GM12864 (cell line): ENCODE measurements around the gene NLGN1.

ENCODE experiments used
- DNase-seq: peaks from one replicate; pipeline ENCODE4 v3.0.0-alpha.2; 2011; ENCODE audit warnings: low read depth
- H3K4me3 ChIP-seq: 2 replicates; pipeline ENCODE4 v1.5.1; 2011; ENCODE audit warnings: mild to moderate bottlenecking, low read depth, low read length, control low read depth
- TF ChIP-seq, protein P1 (sequence below): IDR thresholded peaks from 2 replicates; pipeline ENCODE4 v1.5.1; 2011; ENCODE audit warnings: low read depth, mild to moderate bottlenecking, moderate library complexity, low read length, control low read depth, inconsistent platforms; ENCODE audit errors: missing control alignments

NLGN1 gene

DNA sequence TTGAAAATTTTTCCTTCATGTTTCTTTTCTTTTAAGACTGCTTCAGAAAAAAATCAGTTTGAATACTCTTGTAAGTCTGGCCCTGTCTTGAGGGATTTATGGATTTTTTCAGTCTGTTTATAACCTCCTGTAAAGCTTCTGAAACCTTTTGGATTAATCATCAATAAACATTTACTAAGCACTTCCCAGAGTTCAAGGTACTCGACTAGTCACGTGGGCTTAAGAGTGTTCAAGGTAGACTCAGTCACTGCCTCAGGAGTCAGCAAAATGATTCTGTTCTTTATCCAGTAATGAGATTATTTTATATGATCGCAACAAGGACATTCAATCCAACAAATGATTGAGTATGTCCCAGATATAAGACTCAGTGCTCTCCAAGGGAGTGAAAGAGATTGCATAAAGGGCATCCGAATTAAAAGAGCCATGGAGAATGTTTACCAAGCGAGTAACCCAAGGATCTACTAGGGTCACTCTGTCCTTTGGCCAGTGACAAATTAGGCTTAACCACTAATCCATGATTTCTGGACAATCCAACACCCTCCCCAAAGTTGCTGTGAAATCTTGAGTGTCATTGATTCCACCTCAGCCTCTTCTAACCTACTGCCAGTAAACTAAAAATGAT is 735.0 kb downstream of the NLGN1 start:
- no peak for DNase-seq
- TF ChIP-seq, protein P1, sequence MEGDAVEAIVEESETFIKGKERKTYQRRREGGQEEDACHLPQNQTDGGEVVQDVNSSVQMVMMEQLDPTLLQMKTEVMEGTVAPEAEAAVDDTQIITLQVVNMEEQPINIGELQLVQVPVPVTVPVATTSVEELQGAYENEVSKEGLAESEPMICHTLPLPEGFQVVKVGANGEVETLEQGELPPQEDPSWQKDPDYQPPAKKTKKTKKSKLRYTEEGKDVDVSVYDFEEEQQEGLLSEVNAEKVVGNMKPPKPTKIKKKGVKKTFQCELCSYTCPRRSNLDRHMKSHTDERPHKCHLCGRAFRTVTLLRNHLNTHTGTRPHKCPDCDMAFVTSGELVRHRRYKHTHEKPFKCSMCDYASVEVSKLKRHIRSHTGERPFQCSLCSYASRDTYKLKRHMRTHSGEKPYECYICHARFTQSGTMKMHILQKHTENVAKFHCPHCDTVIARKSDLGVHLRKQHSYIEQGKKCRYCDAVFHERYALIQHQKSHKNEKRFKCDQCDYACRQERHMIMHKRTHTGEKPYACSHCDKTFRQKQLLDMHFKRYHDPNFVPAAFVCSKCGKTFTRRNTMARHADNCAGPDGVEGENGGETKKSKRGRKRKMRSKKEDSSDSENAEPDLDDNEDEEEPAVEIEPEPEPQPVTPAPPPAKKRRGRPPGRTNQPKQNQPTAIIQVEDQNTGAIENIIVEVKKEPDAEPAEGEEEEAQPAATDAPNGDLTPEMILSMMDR = no peak
- H3K4me3 ChIP-seq = no peak overlapping the region

DNA sequence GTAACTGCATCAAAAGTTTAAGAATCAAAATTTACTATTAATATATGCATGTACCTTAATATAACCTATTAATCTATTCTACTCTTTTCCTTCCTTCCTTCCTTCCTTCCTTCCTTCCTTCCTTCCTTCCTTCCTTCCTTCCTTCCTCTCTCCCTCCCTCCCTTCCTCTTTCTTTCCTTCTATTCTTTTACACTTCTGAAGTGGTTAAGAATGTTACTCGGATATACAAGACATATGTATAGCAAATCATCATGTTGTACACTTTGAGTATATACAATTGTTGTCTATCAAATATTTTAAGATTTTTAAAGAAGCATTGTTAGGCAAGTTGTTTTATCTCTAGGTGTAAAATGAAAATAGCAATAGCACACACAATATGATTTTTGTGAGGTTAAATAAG is 748.5 kb downstream of the NLGN1 start:
- H3K4me3 ChIP-seq = no peak overlapping the region
- TF ChIP-seq, protein P1 = no peak
- DNase-seq = no peak

DNA sequence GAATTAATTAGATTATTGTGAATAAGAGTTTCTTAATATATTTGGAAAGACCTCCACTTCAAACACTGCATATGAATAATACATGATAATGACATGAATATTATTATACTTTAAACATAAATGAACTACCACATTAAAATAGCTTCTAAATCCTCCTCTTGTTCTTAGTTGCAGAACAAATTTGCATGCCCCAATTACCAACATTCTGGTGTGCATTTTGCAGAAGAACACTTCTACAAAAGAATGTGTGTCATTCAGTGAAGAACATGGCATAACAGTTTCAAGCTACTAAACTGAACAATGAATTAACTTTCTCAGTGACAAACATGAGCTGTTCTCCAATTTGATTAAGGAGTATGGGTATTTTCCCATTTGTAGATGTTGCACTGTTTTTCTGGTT is 750.3 kb downstream of the NLGN1 start:
- DNase-seq = no peak
- no peak overlapping the region for H3K4me3 ChIP-seq
- TF ChIP-seq, protein P1 = no peak

DNA sequence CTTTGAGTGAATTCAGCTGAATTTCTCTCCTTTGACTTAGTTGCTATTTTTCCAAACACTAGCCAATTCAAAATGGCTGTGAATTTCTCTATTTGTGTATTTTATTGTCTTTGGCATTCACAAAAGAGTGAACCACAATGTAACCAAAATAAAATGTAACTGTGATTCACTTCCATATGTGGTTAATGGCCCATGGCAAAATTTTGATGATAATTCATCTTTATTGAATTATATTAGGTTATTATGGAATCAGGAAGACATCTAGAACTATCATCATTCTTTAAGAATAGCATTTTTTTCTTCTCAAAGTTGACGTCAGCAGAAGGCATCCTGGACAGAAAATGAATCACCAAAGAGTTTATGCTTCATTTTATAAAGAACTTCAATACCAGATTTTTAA is 756.3 kb downstream of the NLGN1 start:
- no peak for DNase-seq
- H3K4me3 ChIP-seq = no peak overlapping the region
- TF ChIP-seq, protein P1 = no peak

DNA sequence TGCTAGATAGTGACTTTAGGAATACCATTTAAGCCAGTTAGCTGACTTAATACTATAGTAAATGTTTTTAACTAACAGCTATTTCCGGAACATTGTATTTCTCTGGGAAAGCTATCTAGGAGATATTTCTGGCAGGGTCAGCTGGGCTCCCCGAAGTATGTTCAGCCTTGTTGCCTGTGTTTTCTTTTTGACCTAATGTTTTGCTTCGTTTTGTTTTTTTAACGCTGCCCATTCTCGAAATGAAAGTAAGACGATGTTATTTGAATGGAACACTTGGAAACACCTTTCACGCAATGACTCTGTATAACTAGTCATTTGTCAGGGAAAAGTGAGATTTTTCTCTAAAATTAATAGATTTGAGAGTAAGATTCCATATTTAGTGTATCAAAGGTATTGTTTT is 758.7 kb downstream of the NLGN1 start:
- no peak for DNase-seq
- TF ChIP-seq, protein P1 = no peak
- H3K4me3 ChIP-seq = no peak overlapping the region

DNA sequence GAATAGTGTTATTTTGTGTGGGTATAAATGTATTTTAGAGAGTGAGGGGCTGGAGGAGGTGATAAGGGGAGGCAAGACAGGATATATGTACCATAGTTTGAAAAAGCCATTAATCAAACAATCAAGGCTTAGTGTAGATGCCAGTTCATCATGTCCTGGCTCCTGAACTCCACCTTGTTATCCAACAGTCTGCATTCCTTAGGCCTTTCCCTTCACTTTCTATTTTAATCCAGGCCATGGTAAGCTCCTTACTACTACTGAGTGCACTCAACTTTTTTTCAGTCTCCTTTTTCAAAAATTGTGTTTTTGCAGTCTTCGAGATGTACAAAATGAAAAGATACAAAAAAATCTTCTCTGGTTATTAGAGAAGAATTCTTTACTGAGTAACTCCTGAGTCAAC is 761.1 kb downstream of the NLGN1 start:
- DNase-seq = no peak
- no peak overlapping the region for H3K4me3 ChIP-seq
- TF ChIP-seq, protein P1 = no peak

DNA sequence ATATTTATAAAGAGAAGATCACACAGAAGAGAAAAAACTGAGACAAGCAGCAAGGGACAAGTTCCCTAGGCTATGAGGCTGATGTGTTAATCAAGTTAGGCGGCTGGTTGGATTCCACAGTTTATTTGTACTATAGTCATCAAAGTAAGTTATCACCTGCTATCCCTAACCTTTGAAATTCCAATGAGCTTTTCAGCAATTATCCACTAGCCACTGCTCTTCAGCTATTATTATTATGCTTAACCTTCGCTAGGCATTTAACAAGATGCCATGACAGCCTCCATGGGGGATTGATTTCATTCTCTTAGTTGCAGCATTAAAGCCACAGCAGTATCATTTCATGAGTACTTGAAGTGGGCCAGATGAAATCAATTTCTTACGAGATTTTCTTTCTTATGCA is 762.1 kb downstream of the NLGN1 start:
- TF ChIP-seq, protein P1 = no peak

More for the DNA sequence above, 762.1 kb downstream of the NLGN1 start:
- no peak overlapping the region for H3K4me3 ChIP-seq
- no peak for DNase-seq
